GM23338 (cell line): Measurements from ENCODE around the gene POLE4. TPM values are rescaled to one million over a fixed set of nuclear protein-coding genes. Genes with fewer than 3 reads are reported as not detected.

Experiments used
- ATAC-seq: fragments of 200-7000 bp; cut with Tn5 transposase; 3 replicates; pipeline ENCODE4 v1.9.1; 2020
- DNase-seq: peaks from one replicate; pipeline ENCODE4 v3.0.0-alpha.2; 2015; ENCODE audit warnings: low spot score
- H2AFZ ChIP-seq: fragments of 200-600 bp; sonication (generic); 2 replicates; pipeline ENCODE4 v1.8.0; 2016; ENCODE audit warnings: antibody characterized with exemption, mild to moderate bottlenecking, moderate library complexity
- H3F3A ChIP-seq: fragments of 200-600 bp; sonication (generic); replicated peaks from 2 replicates; pipeline ENCODE4 v1.8.0; 2017; ENCODE audit warnings: antibody characterized with exemption, mixed run types, low read depth
- H3K27ac ChIP-seq: fragments of 200-600 bp; sonication (generic); 2 replicates; pipeline ENCODE4 v1.6.1; 2016; ENCODE audit warnings: low read depth
- H3K27me3 ChIP-seq: fragments of 200-600 bp; sonication (generic); 2 replicates; pipeline ENCODE4 v1.8.0; 2016; ENCODE audit warnings: mild to moderate bottlenecking, mixed run types, moderate library complexity; ENCODE audit not compliant: insufficient read depth
- H3K36me3 ChIP-seq: fragments of 200-600 bp; sonication (generic); 2 replicates; pipeline ENCODE4 v1.8.0; 2016; ENCODE audit warnings: mild to moderate bottlenecking; ENCODE audit not compliant: insufficient read depth
- H3K4me1 ChIP-seq: fragments of 200-600 bp; sonication (generic); 2 replicates; pipeline ENCODE4 v1.8.0; 2016; ENCODE audit warnings: mild to moderate bottlenecking, moderate library complexity; ENCODE audit not compliant: insufficient read depth
- H3K4me2 ChIP-seq: fragments of 200-600 bp; sonication (generic); 2 replicates; pipeline ENCODE4 v1.7.1; 2017; ENCODE audit warnings: mixed run types
- H3K4me3 ChIP-seq: fragments of 200-600 bp; sonication (generic); 2 replicates; pipeline ENCODE4 v1.6.1; 2016; ENCODE audit warnings: mixed run types
- H3K79me2 ChIP-seq: fragments of 200-600 bp; sonication (generic); replicated peaks from 2 replicates; pipeline ENCODE4 v1.8.0; 2017; ENCODE audit warnings: mild to moderate bottlenecking; ENCODE audit not compliant: insufficient read depth
- H3K9me2 ChIP-seq: fragments of 200-600 bp; sonication (generic); 2 replicates; pipeline ENCODE4 v1.8.0; 2017; ENCODE audit not compliant: insufficient read depth
- H4K20me1 ChIP-seq: fragments of 200-600 bp; sonication (generic); replicated peaks from 2 replicates; pipeline ENCODE4 v1.8.0; 2017; ENCODE audit warnings: mild to moderate bottlenecking; ENCODE audit not compliant: insufficient read depth
- H3K27ac Mint-ChIP-seq: 2 replicates; pipeline ENCODE4 v1.8.0; 2020; ENCODE audit warnings: inconsistent platforms, mild to moderate bottlenecking, moderate library complexity, mixed read lengths
- H3K27me3 Mint-ChIP-seq: 3 replicates; pipeline ENCODE4 v1.8.0; 2022; ENCODE audit warnings: low read depth, mild to moderate bottlenecking, moderate library complexity, mixed read lengths, inconsistent platforms; ENCODE audit not compliant: insufficient read depth, poor library complexity
- H3K36me3 Mint-ChIP-seq: 3 replicates; pipeline ENCODE4 v1.8.0; 2021; ENCODE audit warnings: low read depth, mild to moderate bottlenecking, inconsistent platforms, moderate library complexity, mixed read lengths
- H3K4me1 Mint-ChIP-seq: 3 replicates; pipeline ENCODE4 v1.8.0; 2020; ENCODE audit warnings: mild to moderate bottlenecking, inconsistent platforms, mixed read lengths
- H3K4me3 Mint-ChIP-seq: 3 replicates; pipeline ENCODE4 v1.8.0; 2021; ENCODE audit warnings: moderate library complexity, mild to moderate bottlenecking, inconsistent platforms, mixed read lengths
- H3K9me3 Mint-ChIP-seq: 3 replicates; pipeline ENCODE4 v1.8.0; 2020; ENCODE audit warnings: moderate library complexity, mild to moderate bottlenecking, inconsistent platforms, mixed read lengths
- CTCF ChIP-seq, 2 experiments: fragments of 200-600 bp in 1 of 2; sonication (generic) in 1 of 2; conservative IDR thresholded peaks; 2 replicates each; pipeline versions ENCODE4 v1.5.1 to v1.6.1; 2016 to 2017; ENCODE audit warnings: antibody characterized with exemption in 2 of 2, low read depth in 2 of 2, mild to moderate bottlenecking in 2 of 2, moderate library complexity in 1 of 2
- POLR2AphosphoS5 ChIP-seq: IDR thresholded peaks from 2 replicates; pipeline ENCODE4 v1.6.1; 2016; ENCODE audit warnings: antibody characterized with exemption, low read depth
- polyA plus RNA-seq: library from polyadenylated mRNA; unstranded; fragments of >200 nt; fragmentation: Nextera tagmentation; extraction: Ambion mirVana; gene quantifications from 2 replicates; pipeline ENCODE4 v1.2.1, GENCODE V29; 2016
- total RNA-seq: library from RNA; depleted of rRNA; stranded (reverse); fragments of >200 nt; shearing (Covaris generic); gene quantifications from 2 replicates; pipeline ENCODE4 v1.2.3, GENCODE V29; 2014
- TF ChIP-seq, protein P1 (sequence below): fragments of 250-450 bp; sonication (Bioruptor Pico); IDR thresholded peaks from 2 replicates; pipeline ENCODE4 v1.5.0; 2020; ENCODE audit warnings: mild to moderate bottlenecking, moderate library complexity

The POLE4 gene
- total and polyA plus RNA-seq, 2 experiments from 2014 or later = 24.4 to 105 TPM

DNA sequence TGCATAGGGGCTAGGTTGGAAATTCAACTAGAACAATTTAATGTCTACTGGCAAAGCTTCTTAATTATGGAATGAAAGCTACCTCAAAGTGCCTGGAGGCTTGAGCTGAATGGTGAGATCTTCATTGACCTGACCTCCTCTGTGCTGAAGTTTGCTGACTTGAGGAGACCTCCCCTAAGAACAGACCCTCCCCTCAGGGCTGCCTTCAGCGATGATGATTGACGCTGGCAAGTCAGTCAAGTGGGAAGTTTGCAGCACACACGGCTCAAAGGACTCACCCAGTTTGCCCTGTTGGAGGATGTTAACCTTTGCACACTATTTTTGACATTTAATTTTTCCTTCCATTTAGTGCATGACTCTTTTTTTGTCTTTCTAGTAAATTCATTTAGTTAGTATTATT is 17.2 kb upstream of the POLE4 start (continued):
- TF ChIP-seq, protein P1, sequence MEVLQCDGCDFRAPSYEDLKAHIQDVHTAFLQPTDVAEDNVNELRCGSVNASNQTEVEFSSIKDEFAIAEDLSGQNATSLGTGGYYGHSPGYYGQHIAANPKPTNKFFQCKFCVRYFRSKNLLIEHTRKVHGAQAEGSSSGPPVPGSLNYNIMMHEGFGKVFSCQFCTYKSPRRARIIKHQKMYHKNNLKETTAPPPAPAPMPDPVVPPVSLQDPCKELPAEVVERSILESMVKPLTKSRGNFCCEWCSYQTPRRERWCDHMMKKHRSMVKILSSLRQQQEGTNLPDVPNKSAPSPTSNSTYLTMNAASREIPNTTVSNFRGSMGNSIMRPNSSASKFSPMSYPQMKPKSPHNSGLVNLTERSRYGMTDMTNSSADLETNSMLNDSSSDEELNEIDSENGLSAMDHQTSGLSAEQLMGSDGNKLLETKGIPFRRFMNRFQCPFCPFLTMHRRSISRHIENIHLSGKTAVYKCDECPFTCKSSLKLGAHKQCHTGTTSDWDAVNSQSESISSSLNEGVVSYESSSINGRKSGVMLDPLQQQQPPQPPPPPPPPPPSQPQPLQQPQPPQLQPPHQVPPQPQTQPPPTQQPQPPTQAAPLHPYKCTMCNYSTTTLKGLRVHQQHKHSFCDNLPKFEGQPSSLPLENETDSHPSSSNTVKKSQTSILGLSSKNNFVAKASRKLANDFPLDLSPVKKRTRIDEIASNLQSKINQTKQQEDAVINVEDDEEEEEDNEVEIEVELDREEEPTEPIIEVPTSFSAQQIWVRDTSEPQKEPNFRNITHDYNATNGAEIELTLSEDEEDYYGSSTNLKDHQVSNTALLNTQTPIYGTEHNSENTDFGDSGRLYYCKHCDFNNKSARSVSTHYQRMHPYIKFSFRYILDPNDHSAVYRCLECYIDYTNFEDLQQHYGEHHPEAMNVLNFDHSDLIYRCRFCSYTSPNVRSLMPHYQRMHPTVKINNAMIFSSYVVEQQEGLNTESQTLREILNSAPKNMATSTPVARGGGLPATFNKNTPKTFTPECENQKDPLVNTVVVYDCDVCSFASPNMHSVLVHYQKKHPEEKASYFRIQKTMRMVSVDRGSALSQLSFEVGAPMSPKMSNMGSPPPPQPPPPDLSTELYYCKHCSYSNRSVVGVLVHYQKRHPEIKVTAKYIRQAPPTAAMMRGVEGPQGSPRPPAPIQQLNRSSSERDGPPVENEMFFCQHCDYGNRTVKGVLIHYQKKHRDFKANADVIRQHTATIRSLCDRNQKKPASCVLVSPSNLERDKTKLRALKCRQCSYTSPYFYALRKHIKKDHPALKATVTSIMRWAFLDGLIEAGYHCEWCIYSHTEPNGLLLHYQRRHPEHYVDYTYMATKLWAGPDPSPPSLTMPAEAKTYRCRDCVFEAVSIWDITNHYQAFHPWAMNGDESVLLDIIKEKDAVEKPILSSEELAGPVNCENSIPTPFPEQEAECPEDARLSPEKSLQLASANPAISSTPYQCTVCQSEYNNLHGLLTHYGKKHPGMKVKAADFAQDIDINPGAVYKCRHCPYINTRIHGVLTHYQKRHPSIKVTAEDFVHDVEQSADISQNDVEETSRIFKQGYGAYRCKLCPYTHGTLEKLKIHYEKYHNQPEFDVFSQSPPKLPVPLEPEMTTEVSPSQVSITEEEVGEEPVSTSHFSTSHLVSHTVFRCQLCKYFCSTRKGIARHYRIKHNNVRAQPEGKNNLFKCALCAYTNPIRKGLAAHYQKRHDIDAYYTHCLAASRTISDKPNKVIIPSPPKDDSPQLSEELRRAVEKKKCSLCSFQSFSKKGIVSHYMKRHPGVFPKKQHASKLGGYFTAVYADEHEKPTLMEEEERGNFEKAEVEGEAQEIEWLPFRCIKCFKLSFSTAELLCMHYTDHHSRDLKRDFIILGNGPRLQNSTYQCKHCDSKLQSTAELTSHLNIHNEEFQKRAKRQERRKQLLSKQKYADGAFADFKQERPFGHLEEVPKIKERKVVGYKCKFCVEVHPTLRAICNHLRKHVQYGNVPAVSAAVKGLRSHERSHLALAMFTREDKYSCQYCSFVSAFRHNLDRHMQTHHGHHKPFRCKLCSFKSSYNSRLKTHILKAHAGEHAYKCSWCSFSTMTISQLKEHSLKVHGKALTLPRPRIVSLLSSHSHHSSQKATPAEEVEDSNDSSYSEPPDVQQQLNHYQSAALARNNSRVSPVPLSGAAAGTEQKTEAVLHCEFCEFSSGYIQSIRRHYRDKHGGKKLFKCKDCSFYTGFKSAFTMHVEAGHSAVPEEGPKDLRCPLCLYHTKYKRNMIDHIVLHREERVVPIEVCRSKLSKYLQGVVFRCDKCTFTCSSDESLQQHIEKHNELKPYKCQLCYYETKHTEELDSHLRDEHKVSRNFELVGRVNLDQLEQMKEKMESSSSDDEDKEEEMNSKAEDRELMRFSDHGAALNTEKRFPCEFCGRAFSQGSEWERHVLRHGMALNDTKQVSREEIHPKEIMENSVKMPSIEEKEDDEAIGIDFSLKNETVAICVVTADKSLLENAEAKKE = no peak

DNA sequence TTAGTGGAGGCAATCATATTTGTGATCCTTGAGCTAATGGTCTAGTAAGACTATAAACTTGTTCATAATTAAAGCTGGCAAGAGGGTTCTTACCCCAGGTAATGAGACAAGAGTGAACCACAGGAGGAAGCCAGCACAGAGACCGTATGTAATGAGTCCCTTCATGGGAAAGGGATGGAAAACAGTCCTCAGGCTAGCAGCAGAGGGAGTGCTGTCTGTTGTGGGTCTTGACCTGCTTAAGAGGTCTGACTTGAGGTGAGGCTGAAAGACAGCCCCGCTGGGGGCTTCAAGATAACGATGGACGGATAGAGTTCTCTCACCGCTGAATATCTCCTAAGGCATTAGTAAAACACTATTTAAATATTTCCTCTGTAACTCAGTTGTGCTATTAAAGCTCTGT is 16.2 kb upstream of the POLE4 start:
- H3F3A ChIP-seq = no peaks in the 10 kb centered on the region
- H2AFZ ChIP-seq = no peak overlapping the region
- no peaks in the 10 kb centered on the region for H3K36me3 ChIP-seq
- H3K27me3 ChIP-seq = no peaks in the 10 kb centered on the region
- H3K4me3 ChIP-seq = no peak overlapping the region
- ATAC-seq (peak; percentile 76), DNase-seq (peak; percentile 33)
- Mint-ChIP-seq H3K36me3 (peaks cover under 1% of the 10 kb centered on the region; the same call in 2 of the 3 replicates), H3K4me3 (no peak overlapping the region), H3K27ac (no peak overlapping the region), H3K4me1 (peaks cover under 1% of the 10 kb centered on the region; the same call in 1 of the 3 replicates), H3K9me3 (no peaks in the 10 kb centered on the region), H3K27me3 (no peaks in the 10 kb centered on the region)
- no peaks in the 10 kb centered on the region for H3K4me1 ChIP-seq
- no peaks in the 10 kb centered on the region for H3K79me2 ChIP-seq
- no peaks in the 10 kb centered on the region for H4K20me1 ChIP-seq
- H3K27ac ChIP-seq = no peak overlapping the region
- no peak overlapping the region for H3K4me2 ChIP-seq
- no peaks in the 10 kb centered on the region for H3K9me2 ChIP-seq
- TF ChIP-seq POLR2AphosphoS5 = no peak
- peak in 1 of 2 experiments; percentile 24; a peak in 1 of 4 replicates for TF ChIP-seq CTCF (conservative IDR thresholded peaks at IDR 0.05; ENCODE audit: low read depth in 2 of 2)
